ENCODE results near the gene HMGCR.
"Not testable (repeated sequence)": the region's sequence is repeated elsewhere in the genome, so short reads cannot be mapped to it uniquely, and the experiment has no call there.

HMGCR gene

DNA sequence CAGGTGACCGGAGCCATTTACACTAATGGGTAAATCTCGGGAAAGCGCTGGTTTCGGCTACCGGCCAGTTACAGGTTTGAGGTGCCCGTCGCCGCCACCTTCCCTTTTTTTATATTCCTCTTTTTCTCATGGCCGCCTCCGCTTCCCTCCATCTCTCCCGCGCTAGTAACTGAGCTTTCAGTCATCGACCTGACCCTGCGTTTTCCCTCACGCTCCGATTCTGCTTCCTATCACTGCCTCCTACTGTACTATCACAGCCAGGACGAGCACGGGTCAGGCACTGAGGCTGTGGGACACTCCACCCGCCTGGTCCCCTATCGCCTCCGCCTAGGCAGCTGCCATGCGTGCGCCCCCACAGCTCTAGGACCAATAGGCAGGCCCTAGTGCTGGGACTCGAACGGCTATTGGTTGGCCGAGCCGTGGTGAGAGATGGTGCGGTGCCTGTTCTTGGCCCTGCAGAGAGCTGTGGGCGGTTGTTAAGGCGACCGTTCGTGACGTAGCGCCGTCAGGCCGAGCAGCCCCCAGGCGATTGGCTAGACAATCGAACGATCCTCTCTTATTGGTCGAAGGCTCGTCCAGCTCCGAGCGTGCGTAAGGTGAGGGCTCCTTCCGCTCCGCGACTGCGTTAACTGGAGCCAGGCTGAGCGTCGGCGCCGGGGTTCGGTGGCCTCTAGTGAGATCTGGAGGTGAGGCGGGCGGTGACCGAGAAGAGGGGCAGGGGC lies at the start of gene HMGCR:
HMGCR (plus strand) TSS at position 606 of the 722 bp plus-strand sequence. CDS start 5,386 bp downstream, outside the sequence.
- DNase-seq: peak; percentile 99

DNA sequence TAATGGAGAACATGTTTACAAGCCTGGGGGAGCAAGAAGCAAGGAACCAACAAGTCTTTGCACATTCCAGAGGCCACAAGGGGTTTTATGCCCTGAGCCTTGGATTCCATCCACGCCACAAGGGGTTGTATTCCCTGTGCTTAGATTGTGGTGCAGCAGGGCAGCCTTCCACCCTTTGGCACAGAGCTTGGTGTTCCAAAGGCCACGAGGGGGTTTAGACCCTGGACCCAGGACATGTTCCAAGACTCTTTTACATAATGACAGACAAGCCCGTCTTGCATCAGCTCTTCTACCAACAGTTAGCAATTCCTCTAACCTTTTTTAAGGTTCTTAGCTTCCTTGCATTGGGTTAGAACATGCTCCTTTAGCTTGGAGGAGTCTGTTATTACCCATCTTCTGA lies 45.2 kb upstream of the HMGCR start:
- not testable (repeated sequence) for DNase-seq

DNA sequence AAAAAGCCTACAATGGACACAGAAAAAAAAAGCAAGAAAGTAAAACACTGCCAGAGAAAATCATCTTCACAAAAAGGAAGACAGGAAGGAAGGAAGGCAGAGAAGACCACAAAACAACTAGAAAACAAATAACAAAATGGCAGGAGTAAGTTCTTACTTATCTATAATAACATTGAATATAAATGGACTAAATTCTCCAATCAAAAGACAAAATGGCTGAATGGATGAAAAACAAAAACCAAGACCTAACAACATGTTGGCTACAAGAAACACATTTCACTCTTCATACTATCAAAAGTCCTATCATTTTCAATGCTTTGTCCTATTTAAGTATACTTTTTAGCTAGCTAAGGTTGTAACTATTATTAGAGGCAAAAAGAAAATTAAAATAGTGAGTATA lies 36.9 kb upstream of the HMGCR start:
- no peak for DNase-seq

DNA sequence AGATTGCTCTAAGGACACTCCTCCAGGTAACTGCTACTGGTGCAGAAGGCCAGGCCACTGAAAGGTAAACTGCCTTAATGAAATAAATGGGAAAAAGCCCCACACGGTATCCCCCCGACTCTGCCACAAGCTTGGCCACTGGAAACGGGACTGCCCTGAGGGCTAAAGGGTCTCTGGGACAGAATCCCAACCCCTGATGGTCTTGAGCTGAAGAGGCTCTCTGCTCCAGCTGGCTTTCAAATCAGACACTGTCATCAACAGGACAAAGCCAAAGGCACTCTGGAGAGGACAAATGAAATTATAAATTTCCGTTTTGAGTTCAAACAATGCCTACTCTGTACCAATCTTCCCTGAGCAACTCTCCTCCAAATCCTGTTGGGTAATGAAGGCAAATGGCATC lies 33.6 kb upstream of the HMGCR start:
- DNase-seq: no peak

DNA sequence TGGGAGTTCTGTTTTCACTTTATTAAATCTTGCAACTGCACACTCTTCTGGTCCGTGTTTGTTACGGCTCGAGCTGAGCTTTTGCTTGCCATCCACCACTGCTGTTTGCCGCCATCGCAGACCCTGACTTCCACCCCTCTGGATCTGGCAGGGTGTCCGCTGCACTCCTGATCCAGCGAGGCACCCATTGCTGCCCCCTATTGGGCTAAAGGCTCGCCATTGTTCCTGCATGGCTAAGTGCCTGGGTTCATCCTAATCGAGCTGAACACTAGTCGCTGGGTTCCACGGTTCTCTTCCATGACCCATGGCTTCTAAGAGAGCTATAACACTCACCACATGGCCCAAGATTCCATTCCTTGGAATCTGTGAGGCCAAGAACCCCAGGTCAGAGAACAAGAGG lies 32.5 kb upstream of the HMGCR start:
- peak; percentile 58 for DNase-seq

DNA sequence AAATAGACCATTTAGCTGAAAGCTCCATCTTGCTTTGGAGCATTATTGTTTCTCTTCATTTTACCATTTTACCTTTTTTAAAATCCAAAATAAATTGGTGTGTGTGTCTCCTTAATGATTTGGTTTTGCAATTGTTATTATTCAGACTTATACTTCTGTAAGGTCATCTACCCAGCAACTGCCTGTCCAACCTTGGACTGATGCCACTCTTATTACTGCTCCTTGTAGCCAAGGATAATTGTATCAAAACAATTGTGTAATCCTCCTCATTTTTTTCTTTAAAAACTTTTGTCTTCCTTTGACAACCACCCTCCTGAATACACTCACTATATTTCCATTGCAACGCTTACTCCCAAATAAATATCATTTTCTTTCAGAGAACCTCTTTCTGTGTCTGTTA lies 30.3 kb upstream of the HMGCR start:
- no peak for DNase-seq

DNA sequence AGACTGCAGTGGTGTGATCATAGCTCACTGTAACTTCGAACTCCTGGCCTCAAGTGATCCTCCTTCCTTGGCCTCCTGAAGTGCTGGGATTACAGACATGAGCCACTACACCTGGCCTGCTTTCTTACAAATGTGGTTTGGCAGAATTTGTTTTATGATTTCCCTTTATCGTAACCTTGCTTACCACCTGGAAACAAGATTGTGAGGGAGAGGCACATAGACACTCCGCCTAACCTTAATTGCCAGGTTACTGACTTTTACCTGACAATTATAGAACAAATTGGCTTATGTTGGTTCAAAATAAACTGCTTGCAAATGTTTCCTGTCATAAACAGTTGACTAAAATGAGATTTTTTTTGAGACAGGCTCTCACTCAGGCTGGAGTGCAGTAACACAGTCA lies 26.8 kb upstream of the HMGCR start:
- no peak for DNase-seq

DNA sequence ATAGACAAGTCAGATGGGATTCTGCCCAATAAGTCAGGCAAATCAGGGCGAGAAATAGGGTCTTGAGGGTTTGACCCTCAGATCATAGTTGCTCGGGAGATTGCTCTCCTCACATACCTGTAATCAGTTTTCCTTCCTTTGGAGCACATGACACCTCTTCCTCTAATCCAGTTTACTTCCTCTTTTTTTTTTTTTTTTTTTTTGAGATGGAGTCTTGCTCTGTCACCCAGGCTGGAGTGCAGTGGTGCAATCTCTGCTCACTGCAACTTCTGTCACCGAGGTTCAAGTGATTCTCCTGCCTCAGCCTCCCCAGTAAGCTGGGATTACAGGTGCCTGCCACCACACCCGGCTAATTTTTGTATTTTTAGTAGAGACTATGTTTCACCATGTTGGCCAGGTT lies 17.9 kb upstream of the HMGCR start:
- DNase-seq: not testable (repeated sequence)

DNA sequence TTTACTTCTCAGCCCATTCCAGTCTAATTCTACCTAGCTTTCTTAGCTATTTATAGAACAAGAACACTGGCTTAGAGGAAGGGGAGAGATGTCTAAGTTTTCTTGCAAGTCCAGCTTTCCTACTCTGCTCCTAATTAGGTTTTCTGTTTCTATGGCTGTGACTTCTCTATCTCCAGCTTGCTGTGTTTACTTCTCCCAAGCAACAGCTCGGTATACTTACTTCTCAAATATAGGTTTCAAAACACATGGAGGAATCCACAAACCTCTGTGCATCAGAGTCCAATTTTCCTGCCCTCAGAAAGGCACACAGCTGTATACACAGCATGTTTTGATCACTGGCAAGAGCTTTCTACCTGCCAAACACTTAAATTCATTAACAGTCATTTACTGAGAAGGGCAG lies 17.4 kb upstream of the HMGCR start:
- no peak for DNase-seq

DNA sequence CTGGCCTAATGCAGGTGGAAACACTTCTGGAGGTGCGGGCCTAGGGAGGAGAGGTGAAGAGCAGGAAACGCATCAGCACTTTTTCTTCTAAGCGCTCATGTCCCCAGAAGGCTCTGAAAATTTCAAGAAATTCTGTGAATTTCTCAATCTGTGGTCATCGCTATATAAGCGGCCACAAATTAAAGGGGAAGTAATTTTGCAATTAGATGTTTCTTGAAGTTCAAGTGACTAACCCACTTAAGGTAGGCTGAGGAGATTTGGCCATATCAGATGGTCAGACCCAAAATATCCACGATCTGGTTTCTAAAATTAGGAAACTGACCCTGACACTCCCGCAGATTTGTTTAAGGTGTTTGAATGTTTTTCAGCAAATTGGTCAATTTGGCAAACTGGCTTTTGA lies 16.6 kb upstream of the HMGCR start:
- DNase-seq: no peak

DNA sequence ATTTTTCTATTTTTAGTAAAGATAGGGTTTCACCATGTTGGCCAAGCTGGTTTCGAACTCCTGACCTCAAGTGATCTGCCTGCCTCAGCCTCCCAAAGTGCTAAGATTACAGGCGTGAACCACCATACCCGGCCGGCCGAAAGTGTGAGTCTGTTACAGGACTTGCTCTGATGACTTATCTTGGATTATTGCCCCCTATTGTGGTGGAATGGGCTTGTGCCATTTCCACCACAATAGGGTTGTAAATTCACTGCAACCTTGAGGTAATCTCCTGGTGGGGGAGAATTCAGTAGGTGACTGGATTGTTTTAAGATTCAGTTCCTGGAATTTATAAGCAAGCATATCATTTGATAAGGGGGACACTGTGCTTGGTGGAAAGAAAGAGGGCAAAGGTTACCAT lies 15.0 kb upstream of the HMGCR start:
- DNase-seq: no peak

DNA sequence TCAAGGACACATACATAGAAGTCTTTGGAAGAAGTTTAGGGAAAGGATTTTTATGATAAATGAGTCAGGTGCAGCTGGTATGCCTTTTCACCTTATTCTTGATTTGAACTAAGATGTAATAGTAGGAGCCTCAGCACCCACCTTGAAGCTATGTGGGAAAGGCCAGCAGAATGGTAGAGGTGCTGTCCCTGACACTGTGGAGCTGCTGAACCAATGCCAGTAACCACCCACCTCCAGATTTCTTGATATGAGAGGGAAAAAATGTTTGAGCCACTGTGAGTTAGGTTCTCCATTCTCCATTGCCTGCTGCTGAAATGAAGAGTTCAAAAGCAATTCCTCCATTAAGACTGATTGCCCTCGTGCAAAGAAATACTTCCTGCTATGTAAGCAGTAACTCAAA lies 12.2 kb upstream of the HMGCR start:
- no peak for DNase-seq

DNA sequence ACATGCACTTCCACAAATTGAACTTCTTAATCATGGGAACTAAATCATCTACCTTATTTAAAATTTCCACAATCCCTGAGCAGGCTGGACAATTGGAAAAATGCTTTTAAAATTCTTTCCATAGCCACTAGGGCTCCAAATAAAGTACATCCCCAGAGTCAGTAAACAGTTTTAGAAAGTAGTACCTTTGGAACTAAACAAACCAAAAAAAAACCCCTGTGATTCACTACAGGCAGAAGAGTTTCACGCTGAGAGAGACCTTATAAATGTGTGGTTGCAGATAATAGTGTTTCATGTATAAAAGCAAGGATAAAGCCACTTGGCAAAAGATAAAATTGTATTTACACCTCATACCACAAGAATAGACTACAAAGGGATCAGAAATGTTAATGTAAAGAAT lies 11.8 kb upstream of the HMGCR start:
- DNase-seq: no peak

DNA sequence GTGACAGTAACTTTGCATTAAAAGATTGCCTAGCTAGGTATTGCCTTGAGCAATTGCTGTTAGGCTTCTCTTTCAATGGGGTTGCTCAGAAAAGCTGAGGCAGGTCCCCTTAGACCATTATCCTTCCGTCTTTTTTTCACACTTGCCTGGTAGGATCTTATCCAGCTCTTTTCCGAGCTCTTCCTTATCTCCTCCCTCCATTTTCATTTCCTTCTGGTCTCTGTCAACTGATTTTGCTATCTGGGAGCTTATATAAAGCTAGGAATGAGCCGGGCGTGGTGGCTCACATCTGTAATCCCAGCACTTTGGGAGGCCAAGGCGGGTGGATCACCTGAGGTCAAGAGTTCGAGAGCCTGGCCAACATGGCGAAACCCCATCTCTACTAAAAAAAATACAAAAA lies 6.6 kb upstream of the HMGCR start:
- DNase-seq: no peak

DNA sequence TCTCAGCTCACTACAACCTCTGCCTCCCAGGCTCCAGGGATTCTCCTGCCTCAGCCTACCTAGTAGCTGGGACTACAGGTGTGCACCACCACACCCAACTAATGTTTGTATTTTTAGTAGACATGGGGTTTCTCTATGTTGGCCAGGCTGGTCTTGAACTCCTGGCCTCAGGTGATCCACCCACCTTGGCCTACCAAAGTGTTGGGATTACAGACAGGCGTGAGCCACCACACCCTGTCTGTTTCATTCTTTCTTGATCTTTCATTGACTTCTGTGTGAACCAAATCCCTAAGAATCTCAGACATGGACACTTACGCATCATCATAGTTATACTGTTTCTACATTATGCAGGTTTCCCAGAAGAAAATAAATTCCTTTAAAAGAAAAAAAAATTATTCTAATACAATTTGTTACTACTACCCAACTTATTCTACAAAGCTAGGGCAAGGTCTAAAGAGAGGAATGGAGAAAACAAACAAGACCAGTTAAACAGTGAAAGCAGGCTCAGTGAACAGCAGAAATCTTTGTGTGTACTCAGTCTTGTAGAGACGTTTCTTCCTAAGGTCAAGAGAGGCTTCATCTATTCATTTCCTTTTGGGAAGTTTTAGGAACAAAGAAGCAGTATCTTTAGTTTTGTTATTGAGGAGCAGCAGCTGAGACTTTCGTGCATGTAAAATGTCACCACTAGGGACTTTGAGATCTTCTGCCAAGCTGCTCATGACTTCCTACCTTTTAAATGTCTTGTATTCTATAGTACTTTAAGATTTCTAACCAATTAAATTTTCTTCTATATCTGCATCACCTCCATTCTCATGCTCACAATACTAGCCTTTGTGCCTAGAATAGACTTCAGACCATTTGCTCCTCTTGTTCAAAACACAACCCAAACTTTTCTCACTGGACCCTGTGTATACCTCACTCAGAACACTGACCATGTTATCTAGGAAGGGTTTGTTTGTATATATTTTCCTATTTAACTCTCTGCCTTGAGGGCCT lies 5.6 kb upstream of the HMGCR start:
- no peak for DNase-seq

DNA sequence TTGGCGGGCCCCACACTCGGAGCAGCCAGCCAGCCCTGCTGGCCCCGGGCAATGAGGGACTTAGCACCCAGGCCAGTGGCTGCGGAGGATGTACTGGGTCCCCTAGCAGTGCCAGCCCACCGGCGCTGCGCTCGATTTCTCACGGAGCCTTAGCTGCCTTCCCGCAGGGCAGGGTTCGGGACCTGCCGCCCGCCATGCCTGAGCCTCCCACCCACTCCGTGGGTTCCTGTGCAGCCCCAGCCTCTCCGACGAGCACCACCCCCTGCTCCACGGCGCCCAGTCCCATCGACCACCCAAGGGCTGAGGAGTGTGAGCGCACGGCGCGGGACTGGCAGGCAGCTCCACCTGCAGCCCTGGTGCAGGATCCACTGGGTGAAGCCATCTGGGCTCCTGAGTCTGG lies 3.3 kb upstream of the HMGCR start:
- not testable (repeated sequence) for DNase-seq

DNA sequence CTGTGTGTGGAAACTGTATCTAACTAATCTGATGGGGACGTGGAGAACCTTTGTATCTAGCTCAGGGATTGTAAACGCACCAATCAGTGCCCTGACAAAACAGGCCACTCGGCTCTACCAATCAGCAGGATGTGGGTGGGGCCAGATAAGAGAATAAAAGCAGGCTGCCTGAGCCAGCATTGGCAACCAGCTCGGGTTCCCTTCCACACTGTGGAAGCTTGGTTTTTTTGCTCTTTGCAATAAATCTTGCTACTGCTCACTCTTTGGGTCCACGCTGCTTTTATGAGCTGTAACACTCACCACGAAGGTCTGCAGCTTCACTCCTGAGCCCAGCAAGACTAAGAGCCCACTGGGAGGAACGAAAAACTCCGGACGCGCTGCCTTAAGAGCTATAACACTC lies 2.6 kb upstream of the HMGCR start:
- DNase-seq: not testable (repeated sequence)

DNA sequence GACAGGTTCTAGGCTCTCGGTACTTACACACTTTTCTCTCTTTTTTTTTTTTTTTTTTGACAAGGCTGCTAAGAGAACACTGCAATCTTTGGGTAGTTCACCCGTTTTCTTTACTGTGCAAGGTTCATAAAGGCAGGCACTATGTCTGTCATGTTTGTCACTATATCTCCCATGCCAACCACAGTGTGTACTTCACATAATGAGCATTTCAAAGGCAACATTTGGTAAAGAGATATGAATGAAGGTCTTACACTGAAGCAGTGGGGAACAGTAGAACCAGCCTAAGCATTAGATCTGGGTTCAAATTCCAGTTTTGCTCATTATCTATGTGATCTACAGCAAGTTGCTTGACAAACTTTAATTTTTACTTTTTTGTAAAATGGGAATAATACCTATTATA lies 1.5 kb upstream of the HMGCR start:
- DNase-seq: no peak

DNA sequence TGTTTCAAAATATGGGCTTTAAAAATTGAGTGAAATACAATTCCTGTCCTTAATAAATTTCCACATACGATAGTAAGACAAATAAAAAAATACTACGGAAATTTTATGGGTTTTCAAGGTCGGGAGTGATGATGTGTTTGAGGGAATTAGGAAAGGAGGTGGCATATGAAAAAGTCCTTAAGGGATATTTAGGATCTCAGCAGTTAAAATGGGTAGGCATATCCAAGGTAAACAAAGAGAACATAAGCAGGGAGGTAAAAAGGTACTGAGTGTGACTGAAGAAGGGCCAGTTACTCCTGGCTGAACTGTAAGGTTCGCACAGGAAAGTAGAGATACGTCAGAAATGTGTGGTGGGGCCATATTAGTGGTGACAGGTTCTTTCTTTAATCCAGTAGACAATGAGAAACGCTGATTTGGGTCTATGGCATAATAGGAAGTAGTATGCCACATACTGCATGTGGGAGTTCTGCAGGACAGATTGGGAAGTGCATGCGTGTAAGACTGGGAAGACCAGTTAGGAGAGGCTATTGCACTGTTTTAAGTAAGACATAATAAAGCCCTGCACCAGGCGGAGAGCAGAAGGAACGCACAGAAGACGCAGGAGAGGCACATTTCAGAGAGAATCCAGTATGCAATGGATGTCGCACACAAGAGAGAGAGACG lies 937 bp upstream of the HMGCR start:
- DNase-seq: peak; percentile 77

DNA sequence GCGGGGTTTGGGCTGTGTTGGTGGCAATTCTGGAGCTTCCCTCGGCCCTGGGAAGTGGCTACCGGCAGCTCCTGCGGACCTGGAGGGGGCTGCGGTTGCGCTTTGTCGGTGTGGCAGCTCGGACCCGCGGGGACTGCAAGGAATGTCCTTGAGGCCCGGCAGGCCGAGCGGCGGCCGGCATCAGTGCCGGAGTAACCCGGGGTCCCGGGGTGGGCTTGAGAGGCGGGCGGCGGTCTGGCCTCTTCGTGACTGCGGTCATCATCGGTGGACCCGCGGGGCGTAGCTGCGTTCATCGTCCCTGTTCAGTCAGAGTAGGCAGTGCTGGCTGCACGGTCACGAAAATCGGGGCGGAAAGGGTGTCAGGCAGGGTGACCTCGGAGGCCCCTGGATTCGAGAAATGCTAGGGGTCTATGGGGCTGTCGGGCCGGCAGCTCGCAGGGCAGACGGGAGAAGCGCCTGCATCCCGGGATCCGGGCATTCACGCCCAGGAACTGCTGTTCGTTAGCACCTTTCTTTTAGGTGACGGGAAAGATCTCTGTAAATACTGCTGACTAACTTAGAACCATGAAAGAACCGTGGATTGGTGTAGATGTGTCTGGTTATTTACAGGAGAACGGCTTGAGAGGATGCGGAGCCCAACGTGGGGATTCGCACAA lies 474 bp downstream of the HMGCR start:
- peak; percentile 32 for DNase-seq

DNA sequence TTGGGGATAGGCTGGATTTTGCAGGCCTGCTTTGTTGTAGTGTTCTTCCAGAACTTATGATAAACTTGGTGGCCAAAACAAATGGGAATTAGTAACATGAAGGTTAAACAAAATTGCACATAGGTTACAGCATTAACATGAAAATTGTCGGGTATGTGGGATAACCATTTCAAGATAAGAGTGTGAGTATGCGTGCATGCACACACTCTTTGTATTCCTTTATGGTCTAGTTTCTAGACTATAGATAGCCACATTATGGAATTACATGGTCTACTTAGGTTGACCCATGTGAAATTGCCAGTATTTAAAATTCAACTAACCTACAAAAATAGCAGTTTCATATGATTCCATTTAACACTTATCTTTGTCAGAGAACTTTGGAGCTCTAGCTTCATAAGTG lies 1.4 kb downstream of the HMGCR start:
- no peak for DNase-seq

DNA sequence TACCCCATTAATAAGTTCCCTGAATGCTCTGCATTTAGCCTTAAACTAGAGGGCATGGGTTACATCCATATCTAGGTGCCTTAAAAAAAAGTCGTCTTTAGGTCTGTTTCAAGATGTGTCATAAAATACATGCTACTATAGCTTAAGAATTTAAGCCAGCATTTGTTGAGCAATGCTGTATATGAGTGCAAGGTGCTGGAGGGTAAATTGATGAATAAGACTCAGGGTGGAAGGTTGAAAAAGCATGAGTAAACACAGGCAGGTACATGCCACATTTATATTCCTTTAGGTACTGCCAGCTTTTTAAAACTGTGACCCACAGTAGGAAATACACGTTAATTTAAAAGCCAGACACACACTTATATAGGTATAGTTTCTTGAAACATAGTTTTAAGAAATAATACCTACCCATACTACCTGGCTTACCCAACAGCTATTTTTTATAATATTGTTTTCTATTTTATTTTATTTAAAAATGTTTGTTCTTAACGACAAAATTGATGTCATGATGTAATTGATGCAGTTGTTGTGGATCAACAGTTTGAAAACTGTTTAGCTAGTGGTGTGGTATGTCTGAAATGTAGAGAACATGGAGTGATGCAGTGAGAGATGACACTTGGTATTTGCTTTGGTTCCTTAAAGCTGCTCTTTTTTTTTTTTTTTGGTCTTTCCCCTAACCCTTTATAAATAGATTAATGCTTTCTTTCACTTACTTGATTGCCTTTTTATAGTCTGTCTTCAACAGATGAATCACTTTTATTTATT lies 3.9 kb downstream of the HMGCR start:
- DNase-seq: no peak

Data from NCI-H146 (cell line).